Activated CD4-positive, alpha-beta T cell treated with anti-CD3 and anti-CD28 coated beads, Interleukin-2, amount 10 ng/mL, durations not matched to agents 24 days and 14 days (primary cell): ENCODE results near the gene SPATA31E1. TPM values are rescaled to one million over a fixed set of nuclear protein-coding genes. Genes with fewer than 3 reads are reported as not detected.
"Not testable (repeated sequence)": the region's sequence is repeated elsewhere in the genome, so short reads cannot be mapped to it uniquely, and the experiment has no call there.

Experiments used
- DNase-seq: peaks from one replicate; pipeline ENCODE4 v3.0.0; 2022
- H3K27ac Mint-ChIP-seq: one replicate; pipeline ENCODE4 v1.8.0; 2022; ENCODE audit warnings: mild to moderate bottlenecking, mixed read lengths
- H3K27me3 Mint-ChIP-seq: one replicate; pipeline ENCODE4 v1.8.0; 2022; ENCODE audit warnings: mixed read lengths
- H3K36me3 Mint-ChIP-seq: one replicate; pipeline ENCODE4 v1.8.0; 2022; ENCODE audit warnings: low read depth, mild to moderate bottlenecking, mixed read lengths
- H3K4me1 Mint-ChIP-seq: one replicate; pipeline ENCODE4 v1.8.0; 2021; ENCODE audit warnings: mixed read lengths
- H3K4me3 Mint-ChIP-seq: one replicate; pipeline ENCODE4 v1.8.0; 2022; ENCODE audit warnings: mild to moderate bottlenecking, moderate library complexity, mixed read lengths
- H3K9me3 Mint-ChIP-seq: one replicate; pipeline ENCODE4 v1.8.0; 2021; ENCODE audit warnings: mixed read lengths
- intact Hi-C: fragments of 100-400 bp; cut with micrococcal nuclease; formaldehyde crosslinking; loops from one replicate; pipeline ENCODE4 v1.15.1; 2023
- total RNA-seq: library from RNA; stranded (reverse); gene quantifications from 2 replicates; pipeline ENCODE4 v1.2.3, GENCODE V29; 2022

The SPATA31E1 gene
- total RNA-seq, result not detected in 2 replicates

DNA sequence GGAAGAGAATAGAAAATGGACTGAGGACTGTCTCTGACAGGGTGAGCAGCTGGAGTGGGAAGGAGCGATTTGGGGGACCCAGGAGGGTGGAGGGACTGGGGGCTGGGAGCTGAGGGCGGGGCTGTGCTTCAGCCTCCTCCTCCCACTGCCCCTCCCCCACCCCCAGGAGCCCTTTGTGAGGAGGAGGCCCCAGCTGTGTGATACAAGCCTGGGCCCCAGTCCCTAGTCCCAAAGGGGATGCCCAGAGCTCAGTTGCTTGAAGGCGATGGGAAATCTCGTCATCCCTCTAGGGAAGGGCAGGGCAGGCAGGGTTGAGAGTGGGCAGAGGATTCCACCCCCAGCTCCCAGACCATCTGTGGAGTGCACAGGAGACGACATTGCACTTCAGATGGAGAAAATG lies at the start of gene SPATA31E1:
TSS of gene SPATA31E1 (plus strand) at position 251 of the 400 bp plus-strand sequence. CDS start at position 266, 15 bp downstream.
- H3K27me3 Mint-ChIP-seq, result no peaks in the 10 kb centered on the region
- H3K9me3 Mint-ChIP-seq, result no peaks in the 10 kb centered on the region
- no peak within 1 kb of the TSS for H3K27ac Mint-ChIP-seq
- no peaks in the 10 kb centered on the region for H3K4me1 Mint-ChIP-seq
- H3K36me3 Mint-ChIP-seq, result no peaks in the 10 kb centered on the region
- intact Hi-C loops, result no loop called here
- H3K4me3 Mint-ChIP-seq, result no peak within 1 kb of the TSS
- peak; percentile 23 for DNase-seq

DNA sequence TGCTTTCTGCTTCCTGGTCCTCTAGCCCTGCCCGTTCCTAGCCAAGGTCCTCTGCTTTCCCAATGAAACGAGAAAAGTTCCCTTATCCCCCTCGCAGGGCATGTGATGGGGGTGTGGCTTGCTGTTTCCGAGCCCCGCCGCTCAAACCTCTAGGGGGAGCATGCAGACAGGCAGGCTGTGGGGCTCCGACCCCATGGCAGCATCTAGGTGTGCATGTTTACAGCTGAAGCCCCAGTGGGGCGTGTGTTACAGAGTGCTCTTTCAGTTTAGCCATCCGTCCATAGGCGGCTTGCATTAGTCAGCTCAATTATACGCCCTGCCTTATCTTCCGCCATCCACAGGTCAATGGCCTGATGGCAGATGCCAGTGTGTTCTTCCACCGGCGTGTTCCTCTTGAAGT lies 48.3 kb upstream of the SPATA31E1 start:
- Mint-ChIP-seq H3K36me3 (no peaks in the 10 kb centered on the region), H3K27ac (no peak overlapping the region), H3K9me3 (no peaks in the 10 kb centered on the region), H3K4me1 (no peaks in the 10 kb centered on the region), H3K4me3 (no peak overlapping the region), H3K27me3 (peaks cover 11% of the 10 kb centered on the region)
- intact Hi-C loops, result no loop called here
- DNase-seq, result no peak

DNA sequence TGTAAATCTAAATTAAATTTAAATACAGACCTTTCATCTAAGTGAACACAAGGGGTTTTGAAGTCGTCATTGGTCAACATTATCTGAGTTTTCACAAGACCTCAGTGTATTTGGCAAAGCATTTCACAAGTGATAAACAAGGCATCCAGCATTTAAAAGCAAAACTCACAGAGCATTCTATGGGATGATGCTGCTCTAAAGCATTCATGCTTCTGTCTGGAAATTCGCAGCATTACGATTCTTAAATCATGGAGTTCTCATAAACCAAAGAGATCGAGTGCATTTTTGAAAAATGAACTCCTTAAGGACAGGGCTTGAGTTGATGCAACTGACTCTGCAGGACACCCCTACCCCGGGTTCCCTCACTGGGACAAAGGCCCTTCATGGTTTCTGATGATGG lies 46.1 kb upstream of the SPATA31E1 start:
- intact Hi-C loops, result no loop called here
- H3K27me3 Mint-ChIP-seq, result peaks cover 7% of the 10 kb centered on the region

DNA sequence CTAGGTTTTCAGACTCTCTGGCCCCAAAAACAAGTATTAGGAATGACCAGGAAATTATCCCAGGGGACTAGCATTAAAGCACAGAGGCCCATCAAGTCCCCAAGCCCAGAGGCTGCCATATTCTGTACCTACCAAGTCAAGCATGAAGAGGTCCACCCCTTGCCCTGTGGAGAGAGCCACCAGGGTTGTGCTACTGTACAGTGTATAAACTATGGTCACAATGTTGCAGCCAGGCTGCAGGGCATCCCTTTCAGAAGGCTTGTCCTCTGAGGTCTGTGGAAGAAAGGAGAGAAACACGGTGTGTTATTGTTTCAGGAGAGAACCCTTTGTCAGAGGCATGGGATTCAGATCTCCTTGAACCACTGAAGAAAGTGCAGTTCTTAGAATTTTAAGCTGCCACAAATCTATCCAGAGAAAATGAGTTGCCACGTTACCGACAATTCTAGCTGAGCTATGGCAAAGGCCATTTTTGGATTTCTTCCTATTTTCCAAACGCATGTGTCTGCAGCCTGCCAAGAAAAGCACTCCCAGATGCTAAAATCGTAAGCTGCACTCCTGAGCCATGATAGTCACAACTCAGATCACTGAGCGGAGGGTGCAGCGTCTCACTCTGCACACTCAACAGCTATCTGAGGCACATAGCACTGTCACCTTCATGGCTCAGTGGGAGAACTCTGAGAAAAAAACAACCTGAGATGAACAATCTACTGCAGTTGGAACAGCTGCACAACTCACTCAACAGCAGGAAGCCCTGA lies 45.5 kb upstream of the SPATA31E1 start:
- Mint-ChIP-seq H3K4me3 (no peak overlapping the region), H3K27me3 (peaks cover 5% of the 10 kb centered on the region), H3K4me1 (no peaks in the 10 kb centered on the region), H3K27ac (no peak overlapping the region), H3K9me3 (no peaks in the 10 kb centered on the region), H3K36me3 (no peaks in the 10 kb centered on the region)
- no peak for DNase-seq
- intact Hi-C loops, result no loop called here

More for the DNA sequence above, 46.1 kb upstream of the SPATA31E1 start:
- no peak for DNase-seq
- H3K9me3 Mint-ChIP-seq, result no peaks in the 10 kb centered on the region
- no peaks in the 10 kb centered on the region for H3K4me1 Mint-ChIP-seq
- H3K27ac Mint-ChIP-seq, result no peak overlapping the region
- H3K36me3 Mint-ChIP-seq, result no peaks in the 10 kb centered on the region
- no peak overlapping the region for H3K4me3 Mint-ChIP-seq

DNA sequence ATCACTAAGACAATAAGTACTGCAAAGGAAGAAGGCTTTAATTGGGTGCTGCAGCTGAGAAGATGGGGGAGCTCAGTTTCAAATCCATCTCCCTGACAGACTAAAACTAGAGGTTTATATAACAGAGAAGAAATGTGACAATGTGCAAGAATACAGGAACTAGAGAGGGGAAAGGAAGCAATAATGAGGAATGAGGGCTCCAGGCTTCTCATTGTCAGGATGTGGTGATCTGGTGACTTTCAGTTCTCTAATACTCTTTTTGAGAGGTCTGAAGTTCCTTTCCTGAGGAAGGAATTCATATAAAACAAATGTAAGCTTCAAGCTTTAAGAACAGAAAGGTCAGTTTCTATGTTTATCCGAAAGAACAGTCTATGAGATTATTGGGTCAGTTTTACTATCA lies 42.5 kb upstream of the SPATA31E1 start:
- Mint-ChIP-seq H3K36me3 (no peaks in the 10 kb centered on the region), H3K9me3 (no peaks in the 10 kb centered on the region), H3K27me3 (no peaks in the 10 kb centered on the region), H3K4me3 (no peak overlapping the region), H3K4me1 (no peaks in the 10 kb centered on the region), H3K27ac (no peak overlapping the region)
- intact Hi-C loops, result no loop called here
- DNase-seq, result no peak

DNA sequence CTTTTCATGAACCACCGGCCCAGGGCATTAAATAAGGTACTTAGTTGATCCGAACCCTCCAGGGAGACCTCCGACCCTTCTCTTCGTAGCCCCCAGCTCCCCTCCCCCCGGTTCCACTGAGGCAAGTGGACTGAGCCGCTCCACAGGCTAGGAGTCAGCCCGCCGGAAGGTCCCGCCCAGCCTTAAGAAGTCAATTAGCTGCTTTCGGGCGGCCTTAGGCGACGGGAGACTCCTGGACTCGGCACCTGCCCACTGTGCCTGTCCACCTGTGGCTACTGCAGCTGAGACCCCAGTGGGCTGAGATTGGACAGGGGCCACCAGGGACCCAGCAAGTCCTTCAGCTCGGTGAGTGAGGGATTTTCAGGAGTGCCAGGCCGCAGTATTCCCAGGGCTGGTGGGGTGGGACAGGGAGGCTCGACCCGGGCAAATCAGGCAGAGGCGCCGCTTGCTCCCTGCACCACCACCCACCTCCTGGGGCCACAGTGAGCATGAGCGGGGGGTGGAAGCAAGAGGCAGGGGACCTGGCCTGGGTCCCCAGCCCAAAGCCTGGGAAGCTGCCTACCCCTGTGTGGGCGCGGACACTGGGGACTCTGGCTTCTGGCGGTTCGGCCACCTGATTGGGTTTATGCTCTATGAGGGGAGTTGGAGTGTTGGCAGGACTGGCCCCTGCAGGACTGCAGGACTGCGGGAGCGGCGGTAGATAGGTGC lies 39.6 kb upstream of the SPATA31E1 start:
- no peak for DNase-seq
- no peak overlapping the region for H3K4me3 Mint-ChIP-seq
- intact Hi-C loops, result no loop called here
- H3K36me3 Mint-ChIP-seq, result no peaks in the 10 kb centered on the region
- H3K27me3 Mint-ChIP-seq, result no peaks in the 10 kb centered on the region
- H3K9me3 Mint-ChIP-seq, result no peaks in the 10 kb centered on the region
- H3K4me1 Mint-ChIP-seq, result no peaks in the 10 kb centered on the region
- no peak overlapping the region for H3K27ac Mint-ChIP-seq

DNA sequence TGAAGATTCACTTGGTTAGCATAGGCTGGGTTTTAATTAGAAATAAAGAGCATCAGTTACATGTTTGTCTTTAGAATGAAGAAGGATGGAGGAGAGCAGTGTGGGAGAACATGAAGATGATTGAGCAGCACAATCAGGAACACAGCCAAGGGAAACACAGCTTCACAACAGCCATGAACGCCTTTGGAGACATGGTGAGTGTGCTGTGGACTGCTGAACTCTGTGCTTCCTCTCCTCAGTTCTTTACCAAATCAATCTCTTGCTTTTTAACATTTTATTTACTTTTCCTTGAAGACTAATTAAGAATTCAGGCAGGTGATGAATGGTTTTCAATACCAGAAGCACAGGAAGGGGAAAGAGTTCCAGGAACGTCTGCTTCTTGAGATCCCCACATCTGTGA lies 38.2 kb upstream of the SPATA31E1 start:
- H3K4me3 Mint-ChIP-seq, result no peak overlapping the region
- intact Hi-C loops, result no loop called here
- no peaks in the 10 kb centered on the region for H3K4me1 Mint-ChIP-seq
- H3K27ac Mint-ChIP-seq, result no peak overlapping the region
- no peaks in the 10 kb centered on the region for H3K36me3 Mint-ChIP-seq
- H3K27me3 Mint-ChIP-seq, result no peaks in the 10 kb centered on the region
- no peaks in the 10 kb centered on the region for H3K9me3 Mint-ChIP-seq
- no peak for DNase-seq

DNA sequence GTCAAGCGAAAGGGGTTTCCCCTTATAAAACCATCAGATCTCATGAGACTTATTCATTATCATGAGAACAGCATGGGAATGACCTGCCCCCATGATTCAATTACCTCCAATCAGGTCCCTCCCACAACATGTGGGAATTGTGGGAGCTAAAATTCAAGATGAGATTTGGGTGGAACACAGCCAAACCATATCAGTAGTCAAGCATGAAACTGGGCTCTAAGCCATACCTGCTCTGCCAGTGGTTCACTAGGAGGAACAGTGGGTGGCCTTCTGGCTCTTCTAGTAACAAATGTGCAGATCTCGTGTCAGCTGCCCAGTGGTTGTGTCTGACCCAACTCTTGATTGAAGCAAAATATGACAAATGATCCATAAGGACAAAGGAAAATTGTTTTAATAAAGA lies 34.9 kb upstream of the SPATA31E1 start:
- H3K9me3 Mint-ChIP-seq, DNase-seq, H3K4me3 Mint-ChIP-seq, H3K4me1 Mint-ChIP-seq, H3K36me3 Mint-ChIP-seq, H3K27ac Mint-ChIP-seq, H3K27me3 Mint-ChIP-seq, intact Hi-C loops: not testable (repeated sequence)

DNA sequence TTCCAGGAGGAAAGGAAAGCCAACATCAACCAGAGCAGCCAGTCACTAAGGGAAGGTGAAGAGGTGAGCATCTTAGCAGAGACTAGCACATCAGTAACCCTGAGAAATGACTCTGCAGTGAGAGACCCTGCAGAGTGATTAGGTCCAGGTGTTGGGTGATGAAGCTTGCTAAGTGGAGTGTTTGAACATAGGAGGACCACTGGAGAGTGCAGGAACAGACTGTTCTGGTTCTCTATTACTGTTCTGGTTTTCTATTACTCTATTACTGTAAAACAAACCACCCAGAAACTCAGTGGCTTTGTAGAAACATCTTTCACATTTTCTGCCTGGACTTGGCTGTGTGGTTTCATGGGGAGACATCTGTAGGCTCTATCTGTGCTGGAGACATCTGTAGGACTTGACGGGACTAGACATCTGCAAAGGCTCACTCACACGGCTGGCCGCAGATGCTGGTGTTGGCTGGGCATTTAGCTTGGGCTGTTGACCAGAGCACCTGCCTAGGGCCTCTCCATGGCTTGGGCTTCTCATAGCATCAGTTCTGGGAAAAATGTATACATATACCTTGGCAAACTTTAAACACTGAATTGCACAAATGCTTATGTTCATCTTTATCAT lies 33.4 kb upstream of the SPATA31E1 start:
- Mint-ChIP-seq H3K27ac (no peak overlapping the region), H3K4me1 (no peaks in the 10 kb centered on the region), H3K4me3 (no peak overlapping the region), H3K27me3 (no peaks in the 10 kb centered on the region), H3K9me3 (no peaks in the 10 kb centered on the region), H3K36me3 (no peaks in the 10 kb centered on the region)
- intact Hi-C loops, result no loop called here
- DNase-seq, result no peak

DNA sequence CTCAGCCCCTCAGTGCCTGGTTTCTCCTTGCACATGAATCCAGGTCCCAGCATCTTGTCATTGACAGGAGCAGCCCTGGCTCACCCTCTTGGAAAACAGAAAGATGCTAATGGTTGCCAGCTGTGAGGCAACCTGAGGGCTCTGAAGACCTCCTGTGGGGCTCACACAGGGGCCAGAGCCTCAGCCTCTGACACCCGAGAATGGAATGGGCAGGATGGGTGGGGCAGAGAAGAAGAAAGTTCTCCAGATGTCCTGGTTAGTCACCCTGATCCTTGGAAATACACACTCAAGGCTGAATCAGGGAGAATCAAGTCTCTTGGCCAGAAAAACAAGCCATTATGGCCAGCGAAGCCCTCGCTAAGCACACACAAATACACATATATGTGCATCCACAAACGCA lies 32.3 kb upstream of the SPATA31E1 start:
- DNase-seq, result no peak
- Mint-ChIP-seq H3K4me3 (no peak overlapping the region), H3K36me3 (no peaks in the 10 kb centered on the region), H3K4me1 (no peaks in the 10 kb centered on the region), H3K9me3 (no peaks in the 10 kb centered on the region), H3K27ac (no peak overlapping the region), H3K27me3 (no peaks in the 10 kb centered on the region)
- intact Hi-C loops, result no loop called here

DNA sequence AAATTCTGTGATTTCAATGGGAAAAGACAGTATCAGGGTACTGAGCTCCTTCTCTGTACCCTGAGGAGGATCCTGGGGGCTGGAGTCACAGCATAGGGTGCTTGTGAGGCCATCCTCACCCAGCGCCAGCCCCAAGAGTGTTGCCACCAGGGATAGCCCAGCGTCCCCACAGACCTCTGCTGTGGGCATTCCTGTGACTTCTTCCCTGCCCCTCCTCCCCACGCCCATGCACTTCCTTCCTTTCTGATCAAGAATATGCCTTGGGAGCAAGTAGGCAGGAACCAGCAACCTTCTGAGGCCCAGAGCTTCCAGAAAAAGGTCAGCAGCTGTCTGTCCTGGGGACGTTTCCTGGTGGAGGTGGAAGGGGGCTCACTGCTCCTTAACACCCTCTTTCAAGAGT lies 31.5 kb upstream of the SPATA31E1 start:
- H3K4me3 Mint-ChIP-seq, H3K27me3 Mint-ChIP-seq, H3K9me3 Mint-ChIP-seq, DNase-seq, H3K27ac Mint-ChIP-seq, H3K36me3 Mint-ChIP-seq, intact Hi-C loops, H3K4me1 Mint-ChIP-seq: not testable (repeated sequence)

DNA sequence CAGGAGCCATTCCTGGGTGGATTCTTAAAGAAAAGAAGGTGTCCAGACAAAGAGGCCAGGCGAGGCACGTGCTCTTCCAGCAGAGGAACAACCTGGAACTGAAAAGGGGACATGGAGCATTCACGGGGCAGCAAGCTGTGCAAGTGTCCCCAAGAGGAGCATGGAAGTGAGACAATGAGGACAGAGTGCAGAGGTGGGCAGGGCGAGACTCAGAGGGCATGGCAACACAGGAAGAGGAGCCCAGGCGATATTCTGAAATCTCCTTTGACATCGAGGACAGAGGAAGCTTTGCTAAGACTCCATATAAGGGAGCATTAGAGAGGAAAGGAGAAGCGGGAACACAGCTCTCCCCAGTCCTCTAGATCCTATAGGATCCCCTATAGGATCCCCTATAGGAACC lies 29.4 kb upstream of the SPATA31E1 start:
- H3K4me3 Mint-ChIP-seq, result no peak overlapping the region
- intact Hi-C loops, result no loop called here
- no peaks in the 10 kb centered on the region for H3K4me1 Mint-ChIP-seq
- H3K9me3 Mint-ChIP-seq, result no peaks in the 10 kb centered on the region
- no peak overlapping the region for H3K27ac Mint-ChIP-seq
- H3K36me3 Mint-ChIP-seq, result no peaks in the 10 kb centered on the region
- no peaks in the 10 kb centered on the region for H3K27me3 Mint-ChIP-seq
- DNase-seq, result no peak

DNA sequence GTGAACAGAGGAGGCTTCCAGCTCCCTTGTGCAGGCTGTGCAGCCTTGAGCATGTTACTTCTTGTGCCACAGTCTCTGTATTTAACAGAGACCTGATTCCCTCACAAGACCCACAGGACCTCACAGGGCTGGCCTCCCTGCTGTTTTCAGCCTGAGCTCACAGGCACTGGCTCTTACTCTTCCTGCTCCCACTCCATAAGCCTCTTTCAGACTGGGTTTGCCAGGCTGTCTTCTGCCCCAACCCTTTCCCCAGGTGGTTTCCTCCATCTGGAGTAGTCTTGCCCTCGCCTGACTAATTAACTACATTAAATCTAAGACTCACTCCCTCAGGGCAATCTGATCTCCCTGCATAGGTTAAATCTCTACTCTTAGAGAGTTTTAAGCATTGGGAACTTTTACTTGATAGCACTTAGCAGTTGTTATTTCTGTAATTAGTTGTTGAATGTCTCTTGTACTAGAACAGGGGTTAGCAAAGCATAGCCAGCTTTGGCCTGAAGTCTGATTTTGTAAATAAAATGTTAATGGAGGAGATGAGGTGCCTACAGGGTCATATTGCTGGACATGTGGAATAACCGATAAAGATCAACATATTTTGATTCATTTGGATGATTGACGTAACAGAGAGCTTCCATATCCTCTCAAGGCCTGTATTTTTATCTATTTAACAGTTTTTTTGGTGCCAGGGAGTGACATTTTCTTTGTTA lies 28.6 kb upstream of the SPATA31E1 start:
- H3K27me3 Mint-ChIP-seq, result no peaks in the 10 kb centered on the region
- H3K9me3 Mint-ChIP-seq, result no peaks in the 10 kb centered on the region
- H3K36me3 Mint-ChIP-seq, result no peaks in the 10 kb centered on the region
- no peak overlapping the region for H3K27ac Mint-ChIP-seq
- intact Hi-C loops, result no loop called here
- H3K4me3 Mint-ChIP-seq, result no peak overlapping the region
- no peak for DNase-seq
- H3K4me1 Mint-ChIP-seq, result no peaks in the 10 kb centered on the region

DNA sequence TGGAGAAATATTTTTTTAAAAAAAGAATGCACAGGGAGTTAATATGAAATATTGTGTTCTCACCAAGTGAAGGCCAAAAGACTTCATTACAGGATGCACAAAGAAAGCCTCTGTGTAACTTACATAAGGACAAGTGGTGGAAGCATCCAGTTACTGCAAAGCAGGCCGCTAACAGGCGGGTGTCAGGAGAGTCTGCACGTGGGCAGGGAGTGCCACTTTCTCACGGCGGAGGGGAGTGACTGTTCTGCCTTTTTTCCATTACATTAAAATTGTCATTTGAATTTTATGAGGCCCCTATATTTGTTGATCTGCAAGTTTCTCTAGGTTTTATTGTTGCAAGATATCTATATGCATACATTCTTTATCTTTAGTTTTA lies 28.1 kb upstream of the SPATA31E1 start:
- intact Hi-C loops, result no loop called here
- no peaks in the 10 kb centered on the region for H3K4me1 Mint-ChIP-seq
- H3K9me3 Mint-ChIP-seq, result peaks cover 4% of the 10 kb centered on the region
- no peaks in the 10 kb centered on the region for H3K36me3 Mint-ChIP-seq
- no peak overlapping the region for H3K4me3 Mint-ChIP-seq
- no peak for DNase-seq
- H3K27me3 Mint-ChIP-seq, result no peaks in the 10 kb centered on the region
- H3K27ac Mint-ChIP-seq, result no peak overlapping the region
